Hepatocyte (in vitro differentiated cells): Measurements from ENCODE around the gene VTN.

Source experiments
- CTCF ChIP-seq: fragments of 200-600 bp; sonication (generic); IDR thresholded peaks from 2 replicates; pipeline ENCODE4 v1.5.1; 2016; ENCODE audit warnings: antibody characterized with exemption, mild to moderate bottlenecking; ENCODE audit not compliant: poor library complexity
- EZH2 ChIP-seq: fragments of 200-600 bp; sonication (generic); IDR thresholded peaks from 2 replicates; pipeline ENCODE4 v1.6.1; 2016; ENCODE audit warnings: antibody characterized with exemption, mild to moderate bottlenecking, borderline replicate concordance
- EZH2phosphoT487 ChIP-seq: fragments of 200-600 bp; sonication (generic); IDR thresholded peaks from one replicate; pipeline ENCODE4 v1.6.1; 2018; ENCODE audit warnings: antibody characterized with exemption, mild to moderate bottlenecking, low read depth, moderate library complexity; ENCODE audit not compliant: unreplicated experiment, severe bottlenecking

- TF ChIP-seq CTCF = no peak
- TF ChIP-seq EZH2phosphoT487 = no peak
- no peak for TF ChIP-seq EZH2
These were observed 24.4 kb upstream of the VTN start for GRCh38 chr17:28394337-28395116.
